Hepatic stellate cell (primary cell): ENCODE measurements around the gene LDHB.
"Not testable (repeated sequence)": the region's sequence is repeated elsewhere in the genome, so short reads cannot be mapped to it uniquely, and the experiment has no call there.

Source experiments
- DNase-seq: peaks from one replicate; pipeline ENCODE4 v3.0.0; 2011; ENCODE audit warnings: low spot score

The LDHB gene

DNA sequence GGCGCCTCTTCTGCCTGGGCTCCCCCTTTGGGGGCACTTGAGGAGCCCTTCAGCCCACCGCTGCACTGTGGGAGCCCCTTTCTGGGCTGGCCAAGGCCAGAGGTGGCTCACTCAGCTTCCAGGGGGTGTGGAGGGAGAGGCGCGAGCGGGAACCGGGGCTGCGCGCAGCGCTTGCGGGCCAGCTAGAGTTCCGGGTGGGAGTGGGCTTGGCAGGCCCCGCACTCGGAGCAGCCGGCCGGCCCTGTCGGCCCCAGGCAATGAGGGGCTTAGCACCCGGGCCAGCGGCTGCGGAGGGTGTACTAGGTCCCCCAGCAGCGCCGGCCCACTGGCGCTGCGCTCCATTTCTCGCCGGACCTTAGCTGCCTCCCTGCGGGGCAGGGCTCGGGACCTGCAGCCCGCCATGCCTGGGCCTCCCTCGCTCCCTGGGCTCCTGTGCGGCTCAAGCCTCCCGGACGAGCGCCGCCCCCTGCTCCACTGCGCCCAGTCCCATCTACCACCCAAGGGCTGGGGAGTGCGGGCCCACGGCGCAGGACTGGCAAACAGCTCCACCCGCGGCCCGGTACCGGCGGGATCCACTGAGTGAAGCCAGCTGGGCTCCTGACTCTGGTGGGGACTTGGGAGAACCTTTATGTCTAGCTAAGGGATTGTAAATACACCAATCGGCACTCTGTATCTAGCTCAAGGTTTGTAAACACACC is 3.9 kb upstream of the LDHB start:
- DNase-seq: not testable (repeated sequence)

DNA sequence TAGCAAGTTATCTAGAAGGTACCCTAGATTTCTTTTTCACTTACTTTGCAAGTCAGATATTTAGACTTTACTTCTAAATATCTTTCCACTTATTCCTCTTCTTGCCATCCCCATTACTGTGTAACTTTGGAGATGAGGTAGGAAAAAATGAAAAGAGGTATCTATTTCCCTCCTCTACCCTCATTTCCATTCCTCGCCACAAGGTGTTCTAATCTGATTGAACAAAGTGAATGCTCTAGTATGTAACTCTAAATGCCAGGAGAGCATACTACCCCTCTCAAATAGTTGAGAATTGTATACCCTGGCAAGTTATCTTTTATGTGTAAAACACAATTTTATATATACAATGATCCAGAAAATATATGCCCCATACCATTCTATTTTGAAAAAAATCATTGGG is 1.7 kb upstream of the LDHB start:
- DNase-seq: no peak

DNA sequence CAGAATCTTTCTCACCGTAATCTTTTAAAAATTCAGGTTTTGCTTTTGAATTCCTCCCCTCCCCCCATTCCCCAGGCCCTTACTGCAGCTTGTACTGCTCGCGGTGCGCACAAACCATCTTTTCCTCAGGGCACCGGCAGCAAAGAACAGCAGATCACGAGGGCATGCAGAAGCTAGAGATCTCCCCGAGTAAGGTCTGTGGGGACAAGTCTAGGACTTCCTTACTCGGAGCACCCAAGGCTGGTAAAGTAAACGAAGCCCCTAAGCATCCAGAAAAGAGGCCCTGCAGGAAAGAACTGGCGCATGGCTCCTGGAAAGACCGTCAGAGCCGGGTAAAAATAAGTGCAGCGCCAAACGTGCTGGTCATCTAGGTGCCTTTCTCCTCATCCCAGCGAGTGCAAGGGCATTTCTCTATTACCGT is 727 bp downstream of the LDHB start:
- peak; percentile 14 for DNase-seq

GRCh38 chr12:21655591-21655990 is 2.1 kb downstream of the LDHB start:
- no peak for DNase-seq

DNA sequence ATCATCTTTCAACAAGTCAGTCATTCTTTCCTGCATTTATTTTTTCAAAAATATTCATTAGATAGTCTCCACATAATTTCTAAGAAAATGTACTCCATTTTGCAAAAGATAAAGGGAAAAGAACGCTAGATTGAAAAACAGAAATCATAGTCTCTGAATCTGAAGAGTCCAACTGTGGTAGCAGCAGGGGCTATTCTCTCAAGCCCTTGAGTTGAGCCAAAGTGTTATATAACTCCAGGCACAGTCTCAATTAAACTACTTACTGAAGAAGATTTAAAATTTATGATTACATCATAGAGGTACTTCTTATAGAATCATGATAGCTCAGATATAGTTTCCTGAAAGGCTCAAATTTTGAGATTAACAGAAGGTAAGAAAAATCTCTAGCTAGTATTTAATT is 5.8 kb downstream of the LDHB start:
- DNase-seq: no peak

- no peak for DNase-seq
Observed at GRCh38 chr12:21650997-21651396, 6.6 kb downstream of the LDHB start.

DNA sequence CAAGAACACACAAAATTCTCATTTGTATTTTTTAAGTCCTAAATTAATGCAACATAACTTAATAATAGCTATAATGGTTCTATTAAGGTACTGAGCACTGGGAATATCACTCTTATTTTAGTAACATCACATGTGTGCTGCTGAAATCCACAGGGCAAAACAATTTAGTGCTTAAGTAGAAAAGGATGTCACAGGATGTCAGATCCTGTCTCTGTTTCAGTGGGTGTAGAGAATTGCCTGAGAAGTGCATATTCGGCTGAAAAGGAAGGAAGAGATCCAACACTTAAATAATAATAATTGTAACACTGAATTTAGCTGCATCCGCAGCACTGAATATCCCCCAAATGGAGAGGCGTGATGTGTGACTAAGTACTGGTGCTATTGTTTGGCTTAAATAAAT is 8.6 kb downstream of the LDHB start:
- DNase-seq: no peak

GRCh38 chr12:21648378-21648777 is 9.3 kb downstream of the LDHB start:
- DNase-seq: no peak

DNA sequence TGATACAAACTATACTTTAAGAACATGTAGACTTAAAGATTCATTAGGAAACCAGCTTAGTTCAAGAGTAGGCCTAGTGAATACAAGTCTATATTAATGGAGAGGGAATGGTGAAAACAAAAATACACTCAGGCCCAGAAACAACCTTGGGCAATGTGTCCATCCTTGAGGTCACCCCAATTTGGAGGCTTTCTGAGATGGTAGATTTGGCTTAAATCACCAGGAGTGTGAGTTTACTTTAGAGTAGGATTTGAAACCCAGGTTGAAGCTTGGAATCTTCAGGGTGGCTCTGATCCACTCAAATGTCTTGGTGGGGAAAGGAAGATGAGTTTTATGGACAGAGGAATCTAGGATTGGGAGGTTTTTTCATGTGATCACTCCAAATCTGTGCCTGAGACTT is 10.5 kb downstream of the LDHB start:
- no peak for DNase-seq

DNA sequence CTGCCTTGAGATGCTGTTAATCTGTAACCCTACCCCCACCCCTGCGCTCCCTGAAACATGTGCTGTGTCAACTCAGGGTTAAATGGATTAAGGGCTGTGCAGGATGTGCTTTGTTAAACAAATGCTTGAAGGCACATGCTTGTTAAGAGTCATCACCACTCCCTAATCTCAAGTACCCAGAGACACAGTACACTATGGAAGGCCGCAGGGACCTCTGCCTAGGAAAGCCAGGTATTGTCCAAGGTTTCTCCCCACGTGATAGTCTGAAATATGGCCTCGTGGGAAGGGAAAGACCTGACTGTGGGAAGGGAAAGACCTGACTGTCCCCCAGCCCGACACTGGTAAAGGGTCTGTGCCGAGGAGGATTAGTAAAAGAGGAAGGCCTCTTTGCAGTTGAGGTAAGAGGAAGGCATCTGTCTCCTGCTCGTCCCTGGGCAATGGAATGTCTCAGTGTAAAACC is 12.6 kb downstream of the LDHB start:
- not testable (repeated sequence) for DNase-seq

GRCh38 chr12:21644516-21644915 is 13.1 kb downstream of the LDHB start:
- no peak for DNase-seq

DNA sequence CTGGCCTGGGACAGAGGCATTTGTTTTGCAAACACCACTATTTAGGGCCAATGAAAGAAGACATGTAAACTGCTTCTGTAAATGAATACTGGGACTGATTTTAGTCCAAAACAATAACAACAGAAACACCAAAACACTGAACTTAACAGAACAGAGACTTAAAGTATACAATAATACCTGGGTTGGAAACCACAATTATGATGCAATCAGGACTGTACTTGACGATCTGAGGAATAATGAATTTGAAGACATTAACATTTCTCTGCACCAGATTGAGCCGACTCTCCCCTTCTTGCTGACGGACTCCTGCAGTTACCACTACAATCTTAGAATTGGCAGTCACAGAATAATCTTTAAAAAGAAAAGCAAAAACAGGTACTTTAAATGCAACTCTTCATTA is 13.9 kb downstream of the LDHB start:
- DNase-seq: no peak

- DNase-seq: no peak
Observed at GRCh38 chr12:21642707-21643389, 14.8 kb downstream of the LDHB start.

GRCh38 chr12:21638054-21638891 is 19.4 kb downstream of the LDHB start:
- no peak for DNase-seq

DNA sequence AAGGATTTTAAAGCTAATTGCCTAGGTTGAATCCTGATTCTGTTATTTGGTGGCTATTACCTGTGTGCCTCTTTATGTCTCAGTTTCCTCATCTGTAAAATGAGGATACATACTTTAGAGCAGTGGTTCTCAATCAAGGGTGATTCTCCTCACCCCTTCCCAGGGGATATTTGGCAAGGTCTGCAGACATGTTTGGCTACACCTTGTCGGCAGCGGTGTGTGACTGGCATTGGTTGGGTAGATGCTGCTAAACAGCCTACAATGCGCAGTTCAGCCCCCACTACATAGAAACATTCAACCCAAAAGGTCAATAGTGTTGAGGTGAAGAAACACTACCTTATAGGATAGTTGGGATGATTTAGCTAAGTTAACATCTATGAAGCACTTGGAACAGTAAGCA is 23.4 kb downstream of the LDHB start:
- no peak for DNase-seq

DNA sequence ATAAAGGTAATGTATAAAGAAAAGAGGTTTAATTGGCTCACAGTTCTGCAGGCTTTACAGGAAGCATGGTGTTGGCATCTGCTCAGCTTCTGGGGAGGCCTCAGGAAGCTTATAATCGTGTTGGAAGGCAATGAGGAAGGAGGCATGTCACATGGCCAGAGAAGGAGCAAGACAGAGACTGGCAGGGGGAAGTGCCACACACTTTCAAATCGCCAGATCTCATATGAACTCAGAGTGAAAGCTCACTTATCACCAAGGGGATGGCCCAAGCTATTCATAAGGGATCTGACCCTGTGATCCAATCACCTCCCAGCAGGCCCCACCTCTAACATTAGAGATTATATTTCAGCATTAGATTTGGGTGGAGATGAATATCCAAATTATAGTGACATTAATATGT is 26.3 kb downstream of the LDHB start:
- no peak for DNase-seq

- no peak for DNase-seq
Observed at GRCh38 chr12:21627924-21628323, 29.7 kb downstream of the LDHB start.

DNA sequence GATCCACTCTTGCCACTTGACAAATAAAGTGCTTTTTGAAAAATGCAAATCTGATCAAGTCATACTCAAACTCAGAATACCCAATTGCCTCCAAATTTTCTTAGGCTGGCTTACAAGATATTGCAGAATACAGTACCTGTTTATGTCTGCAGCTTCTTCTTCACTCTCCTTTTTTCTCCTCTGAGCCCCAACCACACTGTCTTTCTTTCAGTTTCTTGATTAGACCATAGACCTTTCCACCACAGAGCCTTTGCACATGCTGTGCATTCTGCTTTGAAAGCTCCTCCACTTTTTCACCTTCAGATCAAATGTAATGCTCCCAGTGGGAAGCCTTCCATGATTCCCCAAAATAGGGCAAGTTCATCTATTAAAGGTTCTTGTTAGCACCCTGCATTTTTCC is 39.1 kb downstream of the LDHB start:
- DNase-seq: no peak

GRCh38 chr12:21617030-21617429 is 40.6 kb downstream of the LDHB start:
- no peak for DNase-seq

- DNase-seq: no peak
Observed at GRCh38 chr12:21615431-21615830, 42.2 kb downstream of the LDHB start.

DNA sequence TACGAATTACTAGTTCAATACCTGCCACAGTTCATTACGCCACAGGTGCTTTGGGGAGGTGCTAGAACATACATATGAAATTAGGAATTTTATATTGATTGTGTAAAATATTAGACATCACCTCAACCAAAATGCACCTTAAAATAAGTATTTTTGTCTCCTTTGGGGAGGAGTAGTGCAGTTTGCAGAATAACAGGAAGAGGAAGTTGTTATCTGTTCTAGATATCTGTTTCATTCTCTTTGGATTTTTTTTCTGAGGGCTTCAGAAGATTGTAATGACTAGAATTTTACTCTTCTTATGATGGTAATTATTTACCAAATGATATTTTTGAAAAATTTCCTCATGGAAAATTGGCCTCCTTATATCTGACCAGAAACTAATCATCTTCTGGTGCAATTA is 43.1 kb downstream of the LDHB start:
- DNase-seq: no peak

DNA sequence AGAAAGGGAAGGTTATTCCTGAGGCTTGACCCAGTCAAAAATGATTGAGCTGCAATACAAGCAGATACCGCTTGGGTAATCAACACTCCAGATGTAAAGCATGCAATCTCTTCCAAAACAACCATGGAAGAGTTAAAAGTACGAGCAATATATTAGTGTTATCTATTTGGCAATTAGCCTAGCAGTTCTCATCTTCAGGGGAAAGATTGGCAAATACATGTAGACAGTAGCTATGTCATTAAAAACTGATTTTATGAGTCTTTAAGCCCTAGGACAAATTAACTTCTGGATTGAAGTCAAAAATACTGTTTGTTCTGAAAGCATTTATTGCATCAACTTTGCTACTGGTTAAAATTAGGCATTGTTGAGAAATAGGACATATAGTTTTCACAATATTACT is 43.7 kb downstream of the LDHB start:
- DNase-seq: no peak

DNA sequence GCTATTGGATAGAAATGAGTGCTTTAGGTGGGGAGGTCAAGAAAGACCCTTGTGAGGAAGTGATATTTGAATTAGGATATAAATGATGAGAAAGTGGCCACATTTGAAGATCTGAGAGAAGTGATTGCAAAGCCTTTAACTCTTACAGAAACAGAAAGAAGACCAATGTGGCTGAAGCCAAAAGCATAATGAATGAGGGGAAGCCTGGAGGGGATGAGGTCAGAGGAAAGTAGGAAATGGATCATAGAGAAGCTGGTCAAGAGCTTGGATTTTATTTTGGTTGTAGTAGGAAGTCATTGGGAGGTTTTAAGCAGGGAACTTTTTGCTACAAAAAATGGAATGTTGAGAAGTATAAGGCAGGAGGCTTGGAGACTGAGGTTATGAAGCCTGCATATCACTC is 49.4 kb downstream of the LDHB start:
- no peak for DNase-seq
